Left ventricle myocardium superior (tissue), 1 donor: Measurements from ENCODE around the gene PSENEN. TPM values are rescaled to one million over a fixed set of nuclear protein-coding genes. Genes with fewer than 3 reads are reported as not detected.

ENCODE experiments used
- ATAC-seq: fragments of 200-7000 bp; cut with Tn5 transposase; one replicate; pipeline ENCODE4 v1.9.1; 2020; ENCODE audit warnings: mild to moderate bottlenecking, moderate library complexity
- DNase-seq: peaks from one replicate; pipeline ENCODE4 v3.0.0-alpha.2; 2020
- intact Hi-C: fragments of 100-400 bp; cut with micrococcal nuclease; formaldehyde crosslinking; loops from one replicate; pipeline ENCODE4 v1.11.0; 2022
- total RNA-seq: library from RNA; stranded (reverse); fragmentation: NEBNext Ultra II Directional; extraction: Animal tissue kit (Norgen Biotek cat#: 25700); gene quantifications from one replicate; pipeline ENCODE4 v1.2.1, GENCODE V29; 2021
- donor health status: DM: no; HTN: yes; CAD: no; lungs with severe emphysema.

The PSENEN gene
- total RNA-seq, 1 donor from 2014 or later, result 41.3 TPM

DNA sequence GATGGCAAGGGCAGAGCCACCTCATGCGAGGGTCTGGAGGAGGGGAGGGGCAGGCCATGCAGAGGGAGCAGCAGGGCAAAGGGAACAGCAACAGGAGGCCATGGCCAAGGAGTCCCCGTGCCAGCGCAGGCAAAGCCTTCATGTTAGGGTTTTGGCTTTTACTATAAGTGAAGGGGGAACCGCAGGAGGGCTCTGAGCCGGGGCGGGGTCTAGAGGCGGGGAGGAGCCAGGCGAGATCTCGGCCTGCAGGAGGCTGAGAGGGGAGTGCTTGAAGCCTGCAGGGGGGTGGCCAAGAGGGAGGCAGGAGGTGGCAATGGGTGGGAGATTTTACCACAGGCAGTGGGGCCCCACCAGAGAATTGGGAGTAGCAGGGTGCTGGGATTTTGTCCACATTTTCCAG lies 36.2 kb downstream of the PSENEN start:
- ATAC-seq, result no peak
- intact Hi-C loops, result no loop called here
- no peak for DNase-seq

DNA sequence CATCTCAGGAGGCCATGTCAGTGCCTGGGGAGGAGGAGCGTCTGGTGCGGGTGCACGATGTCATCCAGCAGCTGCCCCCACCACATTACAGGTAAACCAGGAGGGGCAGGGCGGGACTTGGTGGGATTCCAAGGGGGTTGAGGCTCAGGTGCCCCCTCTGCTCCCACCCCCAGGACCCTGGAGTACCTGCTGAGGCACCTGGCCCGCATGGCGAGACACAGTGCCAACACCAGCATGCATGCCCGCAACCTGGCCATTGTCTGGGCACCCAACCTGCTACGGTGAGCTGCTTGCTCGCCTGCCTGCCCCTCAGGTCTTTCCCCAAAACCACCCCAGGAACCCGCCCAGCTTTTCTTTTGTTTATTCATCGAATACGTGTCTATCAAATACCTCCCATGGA lies 37.1 kb downstream of the PSENEN start:
- DNase-seq, result no peak
- ATAC-seq, result no peak
- intact Hi-C loops, result no loop called here

DNA sequence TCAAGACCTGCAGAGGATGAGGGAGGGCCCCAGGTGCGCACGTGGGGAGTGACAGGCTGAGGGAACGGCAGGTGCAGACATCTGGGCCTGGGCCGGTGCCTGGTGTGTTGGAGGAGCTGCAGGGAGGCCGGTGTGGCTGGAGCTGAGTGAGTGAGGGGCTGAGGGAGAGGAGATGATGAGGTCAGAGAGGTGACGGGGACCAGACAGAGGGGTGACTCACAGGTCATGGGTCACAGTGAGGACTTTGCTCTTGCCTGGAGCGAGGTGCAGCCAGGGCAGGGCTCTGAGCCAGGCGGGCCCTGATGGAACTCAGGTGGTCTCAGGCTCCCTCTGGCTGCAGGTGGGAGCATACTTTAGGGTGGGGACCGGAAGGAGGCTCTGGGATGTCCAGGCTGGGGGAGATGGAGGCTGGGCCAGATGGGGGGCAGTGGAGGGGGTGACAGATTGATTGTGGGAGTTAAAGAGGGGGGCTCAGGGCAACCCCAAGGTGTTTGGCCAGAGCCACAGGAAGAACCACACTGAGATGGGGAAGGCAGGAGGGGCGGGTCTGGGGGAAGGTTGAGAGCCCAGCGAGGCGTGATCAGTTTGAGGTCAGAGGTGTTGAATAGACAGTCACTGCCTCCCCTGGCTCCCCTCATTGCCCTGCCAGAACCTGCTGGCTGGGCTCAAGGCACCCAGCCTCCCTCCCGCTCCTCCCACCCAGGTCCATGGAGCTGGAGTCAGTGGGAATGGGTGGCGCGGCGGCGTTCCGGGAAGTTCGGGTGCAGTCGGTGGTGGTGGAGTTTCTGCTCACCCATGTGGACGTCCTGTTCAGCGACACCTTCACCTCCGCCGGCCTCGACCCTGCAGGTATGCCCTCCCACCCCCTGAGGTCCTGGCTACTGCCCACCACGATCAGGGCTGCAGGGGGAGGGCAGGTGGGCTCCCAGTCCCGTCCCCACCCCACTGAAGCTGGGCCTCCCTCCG lies 38.3 kb downstream of the PSENEN start:
- intact Hi-C loops, result no loop called here
- no peak for ATAC-seq
- no peak for DNase-seq

DNA sequence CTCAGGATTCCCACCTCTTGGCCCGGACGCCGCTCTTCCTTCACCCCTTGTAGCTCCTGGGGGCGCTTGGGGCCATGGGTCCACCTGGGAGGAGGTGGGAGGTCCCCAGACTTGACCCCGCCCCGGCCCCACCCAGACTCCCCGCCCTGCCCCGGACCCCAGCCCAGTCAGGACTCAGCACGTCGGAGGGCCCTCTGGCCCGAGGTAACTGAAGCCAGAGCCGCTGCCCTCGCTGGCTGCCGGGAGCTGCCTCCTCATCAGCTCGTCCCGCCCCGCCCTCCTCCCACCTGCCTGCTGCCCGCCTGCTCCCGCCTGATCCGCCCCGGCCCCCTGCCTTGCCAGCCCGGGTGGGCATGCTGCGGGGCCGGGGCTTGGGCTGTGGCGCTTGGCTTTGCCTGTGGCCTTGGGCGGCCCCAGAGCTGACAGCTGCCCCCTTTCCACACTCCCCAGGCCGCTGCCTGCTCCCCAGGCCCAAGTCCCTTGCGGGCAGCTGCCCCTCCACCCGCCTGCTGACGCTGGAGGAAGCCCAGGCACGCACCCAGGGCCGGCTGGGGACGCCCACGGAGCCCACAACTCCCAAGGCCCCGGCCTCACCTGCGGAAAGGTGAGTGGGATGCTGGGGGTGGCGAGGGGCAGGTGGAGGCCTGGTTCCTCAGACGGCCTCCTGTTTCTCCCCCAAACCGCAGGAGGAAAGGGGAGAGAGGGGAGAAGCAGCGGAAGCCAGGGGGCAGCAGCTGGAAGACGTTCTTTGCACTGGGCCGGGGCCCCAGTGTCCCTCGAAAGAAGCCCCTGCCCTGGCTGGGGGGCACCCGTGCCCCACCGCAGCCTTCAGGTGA lies 39.3 kb downstream of the PSENEN start:
- intact Hi-C loops, result no loop called here
- DNase-seq (no peak), ATAC-seq (no peak)

DNA sequence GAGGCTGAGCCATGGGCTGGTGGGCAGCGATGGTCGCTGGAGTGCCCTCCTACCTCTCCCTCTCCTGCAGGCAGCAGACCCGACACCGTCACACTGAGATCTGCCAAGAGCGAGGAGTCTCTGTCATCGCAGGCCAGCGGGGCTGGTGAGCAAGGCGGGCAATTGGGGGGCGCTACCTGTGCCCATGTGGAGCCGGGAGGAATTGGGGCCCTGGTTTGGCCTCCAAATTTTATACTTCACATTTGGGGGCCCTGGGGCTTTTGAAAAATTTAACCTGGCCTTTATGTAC lies 39.8 kb downstream of the PSENEN start:
- DNase-seq (no peak), ATAC-seq (no peak)
- intact Hi-C loops, result no loop called here

DNA sequence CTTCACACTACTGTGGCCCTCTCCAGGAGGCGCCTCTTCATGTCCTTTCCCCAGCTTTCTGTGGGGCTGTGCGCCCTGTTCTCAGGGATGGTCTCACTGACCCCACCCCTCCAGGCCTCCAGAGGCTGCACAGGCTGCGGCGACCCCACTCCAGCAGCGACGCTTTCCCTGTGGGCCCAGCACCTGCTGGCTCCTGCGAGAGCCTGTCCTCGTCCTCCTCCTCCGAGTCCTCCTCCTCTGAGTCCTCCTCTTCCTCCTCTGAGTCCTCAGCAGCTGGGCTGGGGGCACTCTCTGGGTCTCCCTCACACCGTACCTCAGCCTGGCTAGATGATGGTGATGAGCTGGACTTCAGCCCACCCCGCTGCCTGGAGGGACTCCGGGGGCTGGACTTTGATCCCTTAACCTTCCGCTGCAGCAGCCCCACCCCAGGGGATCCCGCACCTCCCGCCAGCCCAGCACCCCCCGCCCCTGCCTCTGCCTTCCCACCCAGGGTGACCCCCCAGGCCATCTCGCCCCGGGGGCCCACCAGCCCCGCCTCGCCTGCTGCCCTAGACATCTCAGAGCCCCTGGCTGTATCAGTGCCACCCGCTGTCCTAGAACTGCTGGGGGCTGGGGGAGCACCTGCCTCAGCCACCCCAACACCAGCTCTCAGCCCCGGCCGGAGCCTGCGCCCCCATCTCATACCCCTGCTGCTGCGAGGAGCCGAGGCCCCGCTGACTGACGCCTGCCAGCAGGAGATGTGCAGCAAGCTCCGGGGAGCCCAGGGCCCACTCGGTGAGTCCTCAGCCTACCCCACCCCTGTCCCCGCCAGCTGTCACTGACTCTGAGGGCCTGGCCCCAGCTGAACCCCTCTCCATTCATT lies 41.1 kb downstream of the PSENEN start:
- ATAC-seq (no peak), DNase-seq (no peak)
- intact Hi-C loops, result no loop called here

DNA sequence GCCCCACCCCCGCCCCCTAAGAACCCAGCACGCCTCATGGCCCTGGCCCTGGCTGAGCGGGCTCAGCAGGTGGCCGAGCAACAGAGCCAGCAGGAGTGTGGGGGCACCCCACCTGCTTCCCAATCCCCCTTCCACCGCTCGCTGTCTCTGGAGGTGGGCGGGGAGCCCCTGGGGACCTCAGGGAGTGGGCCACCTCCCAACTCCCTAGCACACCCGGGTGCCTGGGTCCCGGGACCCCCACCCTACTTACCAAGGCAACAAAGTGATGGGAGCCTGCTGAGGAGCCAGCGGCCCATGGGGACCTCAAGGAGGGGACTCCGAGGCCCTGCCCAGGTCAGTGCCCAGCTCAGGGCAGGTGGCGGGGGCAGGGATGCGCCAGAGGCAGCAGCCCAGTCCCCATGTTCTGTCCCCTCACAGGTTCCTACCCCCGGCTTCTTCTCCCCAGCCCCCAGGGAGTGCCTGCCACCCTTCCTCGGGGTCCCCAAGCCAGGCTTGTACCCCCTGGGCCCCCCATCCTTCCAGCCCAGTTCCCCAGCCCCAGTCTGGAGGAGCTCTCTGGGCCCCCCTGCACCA lies 41.9 kb downstream of the PSENEN start:
- ATAC-seq, result no peak
- intact Hi-C loops, result no loop called here
- no peak for DNase-seq

DNA sequence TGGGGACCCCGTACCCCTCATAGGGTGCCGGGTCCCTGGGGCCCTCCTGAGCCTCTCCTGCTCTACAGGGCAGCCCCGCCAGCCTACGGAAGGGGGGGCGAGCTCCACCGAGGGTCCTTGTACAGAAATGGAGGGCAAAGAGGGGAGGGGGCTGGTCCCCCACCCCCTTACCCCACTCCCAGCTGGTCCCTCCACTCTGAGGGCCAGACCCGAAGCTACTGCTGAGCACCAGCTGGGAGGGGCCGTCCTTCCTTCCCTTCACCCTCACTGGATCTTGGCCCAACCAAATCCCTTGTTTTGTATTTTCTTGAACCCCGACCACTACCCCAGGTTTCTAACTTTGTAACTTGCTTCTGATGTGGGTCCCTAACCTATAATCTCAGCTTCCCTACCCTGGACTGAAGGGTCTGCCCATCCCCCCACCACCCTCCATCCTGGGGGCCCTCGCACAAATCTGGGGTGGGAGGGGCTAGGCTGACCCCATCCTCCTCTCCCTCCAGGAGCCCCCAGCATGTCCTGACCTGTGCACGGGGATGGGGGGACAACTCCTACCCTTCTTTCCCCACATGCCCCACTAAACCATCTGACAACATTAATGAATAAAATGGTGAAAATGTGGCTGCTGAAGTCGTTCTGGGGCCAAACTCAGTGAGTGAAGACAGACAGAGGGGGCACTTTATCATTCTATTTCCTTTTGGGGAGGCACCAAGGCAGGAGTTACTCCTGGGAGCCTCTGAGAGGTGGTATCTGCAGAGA lies 42.9 kb downstream of the PSENEN start:
- ATAC-seq, result no peak
- DNase-seq, result no peak
- intact Hi-C loops, result no loop called here

DNA sequence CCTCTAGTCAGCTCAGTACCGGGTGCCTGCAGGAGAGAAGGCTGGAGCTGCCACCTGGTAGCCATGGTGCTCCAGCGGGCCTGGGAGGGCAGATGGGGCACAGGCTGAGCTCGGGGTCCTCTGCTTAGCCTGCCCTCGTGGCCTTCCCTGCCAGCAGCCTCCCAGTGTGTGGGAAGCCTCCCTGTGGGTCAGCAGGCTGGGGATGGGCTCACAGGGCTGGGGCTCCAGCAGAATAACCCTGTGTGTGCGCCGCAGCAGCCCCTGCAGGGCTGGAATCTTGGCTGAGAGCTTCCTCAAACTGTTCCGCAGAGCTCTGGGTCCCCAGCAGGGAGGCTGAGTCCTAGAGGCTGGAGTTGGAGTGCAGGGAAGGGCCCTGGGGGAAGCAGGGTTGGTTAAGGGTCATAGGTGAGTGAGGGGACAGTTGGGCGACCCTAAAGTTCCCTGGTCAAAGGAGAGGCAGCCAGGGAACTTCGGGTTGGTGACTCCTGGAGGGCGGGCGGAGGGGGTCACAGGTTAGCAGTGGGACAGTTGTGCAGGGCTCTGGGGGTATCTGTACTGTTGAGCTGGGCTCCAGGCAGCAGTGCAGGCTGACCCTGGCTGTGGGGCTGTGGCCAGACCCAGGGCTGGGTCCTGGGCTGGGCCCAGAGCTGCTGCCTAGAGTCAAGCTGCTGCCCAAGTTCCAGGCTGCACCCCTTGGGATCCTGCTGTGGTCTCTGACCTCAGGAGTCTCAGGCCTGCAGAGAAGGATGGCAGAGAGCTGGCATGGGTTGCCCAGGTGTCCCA lies 43.9 kb downstream of the PSENEN start:
- DNase-seq, result no peak
- no peak for ATAC-seq

DNA sequence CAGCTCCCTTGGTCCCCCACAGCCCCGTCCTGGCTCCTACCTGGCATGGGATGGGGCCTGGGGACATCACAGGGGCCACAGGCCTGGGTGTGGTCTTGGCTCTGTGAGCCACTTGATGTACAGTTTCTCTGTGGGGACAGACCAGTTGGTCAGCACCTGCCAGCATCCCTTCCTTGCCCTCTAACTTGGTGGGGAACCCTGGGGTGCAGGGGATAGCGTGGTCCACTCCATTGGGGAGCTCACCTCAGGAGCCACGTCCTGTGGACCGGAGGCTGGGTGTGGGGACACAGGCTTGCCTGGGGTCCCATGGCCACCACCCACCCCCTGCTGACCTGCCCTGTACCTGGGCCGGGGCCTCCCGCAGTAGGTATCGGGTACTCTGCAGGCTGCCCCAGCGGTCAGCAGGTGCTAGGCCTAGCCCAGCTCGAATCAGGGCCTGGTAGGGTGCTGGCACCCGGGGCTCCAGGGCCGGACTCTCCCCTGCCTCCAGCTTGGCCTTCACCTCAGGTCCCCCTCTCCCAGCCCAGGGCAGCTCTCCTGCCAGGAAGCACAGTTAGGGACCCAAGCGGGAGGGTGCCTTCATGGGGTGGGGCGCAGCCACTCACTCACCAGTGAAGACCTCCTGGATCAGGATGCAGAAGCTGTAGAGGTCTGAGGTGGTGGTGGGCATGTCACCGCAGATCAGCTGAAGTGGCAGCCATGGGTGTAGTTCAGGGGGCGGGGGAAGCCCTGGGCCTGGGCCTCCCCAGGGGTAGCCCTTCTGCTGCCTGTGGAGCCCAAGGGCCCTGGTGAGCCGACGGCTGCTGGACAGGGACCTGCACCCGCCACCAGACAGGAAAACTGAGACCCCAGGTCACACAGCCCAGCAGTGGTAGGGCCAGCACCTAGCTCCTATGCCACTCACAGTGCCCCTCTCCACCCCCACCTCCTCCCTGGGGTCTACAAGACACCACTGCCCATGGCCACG lies 44.8 kb downstream of the PSENEN start:
- DNase-seq, result no peak
- intact Hi-C loops, result no loop called here
- ATAC-seq, result no peak

More for the DNA sequence above, 43.9 kb downstream of the PSENEN start:
- intact Hi-C loops, result no loop called here

DNA sequence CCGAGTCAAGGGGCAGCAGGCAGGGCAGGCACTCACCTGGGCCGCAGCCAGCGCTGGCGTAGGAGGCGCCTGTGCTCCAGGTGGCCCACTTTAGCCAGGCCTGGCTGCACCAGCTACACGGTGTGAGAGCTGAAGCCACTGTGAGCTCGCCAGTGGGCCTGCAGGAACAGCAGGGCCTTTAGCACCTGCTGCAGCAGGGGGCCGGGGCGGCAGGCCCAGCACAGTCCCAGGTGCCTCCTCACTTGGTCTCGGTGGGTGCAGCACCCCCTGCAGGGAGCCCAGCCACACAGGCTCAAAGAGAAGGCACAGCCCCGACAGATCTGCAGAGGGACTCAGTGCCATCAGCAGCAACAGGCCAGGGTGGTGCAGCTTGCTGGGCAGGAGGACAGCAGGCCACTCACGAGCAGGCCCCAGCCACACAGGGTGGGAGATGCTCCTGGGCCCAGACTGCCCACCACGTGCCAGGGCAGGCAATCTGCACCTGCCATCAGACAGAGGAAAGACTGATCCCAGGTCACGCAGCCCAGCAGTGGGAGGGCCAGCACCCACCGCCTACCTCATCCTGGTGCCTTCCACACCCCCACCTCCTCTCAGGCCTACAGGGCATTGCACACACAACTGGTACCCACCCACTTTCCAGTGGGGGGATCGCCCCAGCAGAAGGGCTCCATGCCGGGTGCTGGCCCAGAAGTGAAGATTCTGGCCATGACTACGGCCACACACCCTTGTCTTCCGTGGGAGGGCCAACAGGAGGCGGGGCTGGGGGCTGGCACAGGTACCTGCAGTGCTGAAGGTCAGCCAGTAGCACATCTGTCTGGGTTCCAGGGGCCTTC lies 45.7 kb downstream of the PSENEN start:
- DNase-seq (no peak), ATAC-seq (no peak)
- intact Hi-C loops, result no loop called here

DNA sequence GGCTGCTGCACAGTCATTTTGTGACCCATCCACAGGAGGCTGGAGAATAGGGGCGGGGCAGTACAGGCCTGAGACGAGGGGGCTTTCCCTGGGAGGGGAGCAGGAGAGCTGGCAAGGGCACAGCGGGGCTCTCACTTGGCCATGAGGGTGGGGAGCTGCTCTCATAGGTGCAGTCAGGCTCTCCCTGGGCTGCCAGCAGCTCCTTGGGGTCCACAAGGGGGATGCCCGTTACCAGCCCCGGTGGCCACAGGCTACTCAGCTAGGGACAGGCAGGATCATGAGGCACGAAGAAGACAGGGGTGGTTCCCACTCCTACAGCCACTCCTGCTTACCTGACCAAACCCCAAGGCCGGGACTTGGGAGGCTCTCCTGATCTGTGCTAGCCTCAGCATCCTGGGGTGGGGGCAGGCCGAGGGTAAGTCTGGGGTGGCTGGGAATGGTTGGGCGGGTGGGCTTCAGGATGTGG lies 46.4 kb downstream of the PSENEN start:
- DNase-seq (no peak), ATAC-seq (no peak)
- intact Hi-C loops, result no loop called here

DNA sequence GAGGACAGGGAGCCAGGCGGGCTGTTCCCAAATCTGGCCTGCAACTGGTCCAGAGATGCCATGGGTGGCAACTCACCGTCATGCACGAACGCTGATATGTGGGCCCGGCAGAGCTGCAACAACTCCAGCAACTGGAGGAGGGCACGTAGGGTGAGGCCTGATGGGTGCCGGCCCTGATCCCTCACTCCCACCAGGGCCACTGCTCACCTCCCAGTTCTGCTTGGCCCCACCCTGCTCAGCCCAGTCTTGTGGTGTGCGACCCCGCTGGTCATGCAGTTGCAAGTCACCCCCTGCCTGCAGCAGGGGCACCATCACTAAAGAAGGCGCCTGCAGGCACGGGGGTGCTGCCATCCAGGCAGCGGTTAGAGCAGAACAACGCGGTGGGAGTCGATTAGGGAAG lies 46.9 kb downstream of the PSENEN start:
- intact Hi-C loops, result no loop called here
- ATAC-seq (no peak), DNase-seq (no peak)

DNA sequence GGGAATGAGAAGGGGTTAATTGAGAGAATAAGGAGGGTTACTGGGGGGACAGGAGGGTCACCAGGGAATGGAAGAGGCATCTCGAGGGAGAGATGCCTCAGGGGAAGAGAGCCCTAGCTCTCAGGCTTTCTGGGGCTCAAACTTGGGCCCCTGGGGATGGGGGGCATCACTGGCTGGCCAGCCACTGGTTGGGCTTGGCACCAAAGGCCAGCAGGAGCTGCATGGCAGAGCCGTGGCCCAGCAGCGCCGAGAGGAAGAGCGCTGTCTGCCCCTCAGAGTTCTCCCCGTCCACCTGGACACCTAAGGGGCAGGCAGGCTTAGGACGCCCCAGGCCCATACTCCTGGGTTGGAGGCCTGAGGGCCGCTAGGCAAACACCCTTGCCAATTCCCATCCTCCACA lies 47.4 kb downstream of the PSENEN start:
- ATAC-seq (no peak), DNase-seq (no peak)
- intact Hi-C loops, result no loop called here

DNA sequence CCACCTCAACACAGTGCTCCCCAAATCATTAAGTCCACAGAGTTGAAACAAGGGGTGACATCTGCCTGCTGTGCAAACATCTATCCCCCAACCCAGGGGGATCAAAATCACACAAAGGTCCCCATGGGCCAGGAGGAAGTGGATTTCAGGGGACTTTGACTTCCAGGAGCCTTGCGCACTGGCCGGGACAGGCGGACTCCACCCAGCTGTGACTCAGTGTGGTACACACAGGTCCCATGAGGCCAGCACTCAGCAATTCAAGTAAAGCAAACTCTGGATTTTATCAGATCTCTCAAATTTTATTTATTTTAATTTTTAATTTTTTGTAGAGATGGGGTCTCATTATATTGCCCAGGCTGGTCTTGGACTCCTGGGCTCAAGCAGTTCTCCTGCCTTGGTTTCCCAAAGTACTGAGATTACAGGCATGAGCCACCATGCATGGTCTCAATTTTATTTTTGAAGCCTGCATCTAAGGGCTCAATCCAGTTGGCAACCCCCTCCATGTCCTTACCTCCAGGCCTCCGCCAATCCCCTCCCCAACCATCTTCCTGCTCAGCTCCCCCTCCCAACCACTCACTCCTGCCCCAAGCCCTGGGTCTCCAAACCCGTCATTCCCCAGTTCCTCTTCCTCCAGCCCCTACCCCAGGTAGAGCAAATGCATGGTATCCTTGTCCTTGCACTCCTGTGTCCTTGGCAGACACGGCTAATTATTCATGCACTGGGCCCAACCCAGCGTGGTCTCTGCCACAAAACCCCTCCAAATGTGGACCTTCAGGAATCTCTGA lies 48.1 kb downstream of the PSENEN start:
- ATAC-seq, result no peak
- DNase-seq, result no peak
- intact Hi-C loops, result no loop called here
